ENCODE data around the gene EFNA2.

DNA sequence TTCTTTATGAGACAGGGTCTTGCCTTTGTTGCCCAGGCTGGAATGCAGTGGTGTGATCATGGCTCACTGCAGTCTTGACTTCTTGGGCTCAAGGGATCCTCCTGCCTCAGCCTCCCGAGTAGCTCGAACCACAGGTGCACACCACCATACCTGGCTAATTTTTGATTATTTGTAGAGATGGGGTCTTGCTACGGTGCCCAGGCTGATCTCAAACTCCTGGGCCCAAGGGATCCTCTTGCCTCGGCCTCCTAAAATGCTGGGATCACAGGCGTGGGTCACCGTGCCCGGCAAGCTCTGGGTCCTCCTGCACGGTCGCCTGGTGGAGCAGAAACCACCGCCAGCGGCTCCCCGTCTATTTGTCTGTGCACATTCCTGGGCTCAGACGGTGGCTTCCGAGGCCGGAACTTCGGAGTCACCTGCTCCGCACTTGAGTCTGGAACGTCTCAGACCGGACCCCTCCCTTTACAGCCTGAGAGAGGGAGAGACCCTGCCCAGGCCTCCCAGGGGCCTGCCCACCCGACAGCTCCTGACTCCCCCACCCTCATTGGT is 22.2 kb downstream of the EFNA2 start:
- TF ChIP-seq CTCF (IDR thresholded peaks at IDR 0.05) (no peak), POLR2A (IDR thresholded peaks at IDR 0.05) (no peak)

All from uterus (tissue), 2 donors.